Spleen (tissue), 11 donors: ENCODE results near the gene IL1RAPL1. TPM values are rescaled to one million over a fixed set of nuclear protein-coding genes. Genes with fewer than 3 reads are reported as not detected.

Experiments used
- DNase-seq: peaks from one replicate; pipeline ENCODE4 v3.0.0-alpha.2; 2020
- H3K27ac ChIP-seq, 8 donors: fragments of 200-600 bp; sonication (generic) in 7 of 8; 1 replicate in 4 of 8; 2 replicates in 4 of 8; pipeline versions ENCODE4 v1.5.0 to v1.8.0; 2016 to 2021; ENCODE audit warnings: inconsistent platforms in 4 of 8, mild to moderate bottlenecking in 4 of 8, moderate library complexity in 1 of 8
- H3K27me3 ChIP-seq, 7 donors: fragments of 200-600 bp; sonication (generic) in 6 of 7; replicated peaks in 1 of 7; 1 replicate in 4 of 7; 2 replicates in 3 of 7; pipeline versions ENCODE4 v1.5.0 to v1.8.0; 2016 to 2021; ENCODE audit warnings: inconsistent platforms in 3 of 7, mild to moderate bottlenecking in 1 of 7
- H3K36me3 ChIP-seq, 6 donors: fragments of 200-600 bp; sonication (generic) in 5 of 6; 1 replicate in 4 of 6; 2 replicates in 2 of 6; pipeline versions ENCODE4 v1.5.0 to v1.8.0; 2016 to 2021; ENCODE audit warnings: inconsistent platforms in 2 of 6
- H3K4me1 ChIP-seq, 6 donors: fragments of 200-600 bp; sonication (generic) in 5 of 6; 1 replicate in 3 of 6; 2 replicates in 3 of 6; pipeline versions ENCODE4 v1.5.0 to v1.8.0; 2016 to 2021; ENCODE audit warnings: inconsistent platforms in 3 of 6
- H3K4me3 ChIP-seq, 8 donors: fragments of 200-600 bp; sonication (generic) in 7 of 8; 1 replicate in 4 of 8; 2 replicates in 4 of 8; pipeline versions ENCODE4 v1.5.0 to v1.8.0; 2016 to 2021; ENCODE audit warnings: inconsistent platforms in 4 of 8, mild to moderate bottlenecking in 4 of 8, moderate library complexity in 2 of 8
- H3K9me3 ChIP-seq, 8 donors: fragments of 200-600 bp; sonication (generic) in 7 of 8; 1 replicate in 4 of 8; 2 replicates in 4 of 8; pipeline versions ENCODE4 v1.5.0 to v1.8.0; 2016 to 2021; ENCODE audit warnings: inconsistent platforms in 4 of 8
- CTCF ChIP-seq, 11 experiments: fragments of 200-600 bp in 7 of 11; fragments of 450-650 bp in 4 of 11; sonication (generic) in 4 of 11; IDR thresholded peaks in 8 of 11; conservative IDR thresholded peaks in 3 of 11; 1 replicate in 7 of 11; 2 replicates in 4 of 11; pipeline versions ENCODE4 v1.4.0 to v1.8.0; 2016 to 2021; ENCODE audit warnings: antibody characterized with exemption in 11 of 11, inconsistent platforms in 4 of 11, mild to moderate bottlenecking in 1 of 11
- POLR2A ChIP-seq, 3 donors: fragments of 450-650 bp; IDR thresholded peaks; one replicate each; pipeline ENCODE4 v1.5.1; 2017; ENCODE audit warnings: antibody characterized with exemption in 3 of 3, mild to moderate bottlenecking in 1 of 3
- POLR2AphosphoS5 ChIP-seq, 3 donors: sonication (generic); formaldehyde crosslinking; IDR thresholded peaks; one replicate each; pipeline ENCODE4 v1.5.1; 2017; ENCODE audit warnings: antibody characterized with exemption in 3 of 3
- WGBS, 5 donors: extraction: QIAGEN DNeasy Blood & Tissue Kit in 3 of 5; methylation state at CpG; one replicate each; pipeline versions ENCODE4 v1.1.5 to v1.1.7; 2013 to 2018; 5-methylcytosine and 5-hydroxymethylcytosine counted together
- intact Hi-C: fragments of 100-400 bp; cut with DNase I; formaldehyde crosslinking; loops from one replicate; pipeline ENCODE4 v1.15.0; 2023; ENCODE audit warnings: low total_unique reads
- polyA plus RNA-seq, 3 donors: library from polyadenylated mRNA; stranded (reverse); fragments of 200-250 nt; gene quantifications; one replicate each; pipeline ENCODE4 v1.2.1, GENCODE V29; 2013
- total RNA-seq, 7 donors: library from RNA; depleted of rRNA in 3 of 7; stranded (reverse); fragments of >200 nt in 3 of 7; fragmentation: NEBNext Ultra II Directional in 4 of 7; extraction: Animal tissue kit (Norgen Biotek cat#: 25700) in 4 of 7; gene quantifications; one replicate each; pipeline versions ENCODE4 v1.1.0 to v1.2.1, GENCODE V29; 2016 to 2021
- donor health status: healthy with polysubstance abuse.
- donor health status: DM: no; HTN: no; CAD: no; lungs with moderate emphysema.
- donor health status: DM: no; HTN: no; CAD: no.
- donor health status: Bipolar disorder and iron deficiency.
- donor health status: healthy.
- donor health status: DM: no; HTN: no; CAD: no.
- donor health status: DM: yes; HTN: yes; CAD: no.

IL1RAPL1 gene
- total and polyA plus RNA-seq, 10 donors: 0.03 to 0.19 TPM; not detected in 8

GRCh38 chrX:29407357-29407756 is 820.1 kb downstream of the IL1RAPL1 start:
- Histone ChIP-seq H3K27ac (no peak overlapping the region), H3K4me3 (no peak overlapping the region), H3K36me3 (no peaks in the 10 kb centered on the region), H3K27me3 (no peaks in the 10 kb centered on the region), H3K4me1 (no peaks in the 10 kb centered on the region), H3K9me3 (no peaks in the 10 kb centered on the region)
- intact Hi-C loops: no loop called here
- TF ChIP-seq POLR2AphosphoS5 (IDR thresholded peaks at IDR 0.05) (no peak), POLR2A (IDR thresholded peaks at IDR 0.05) (no peak), CTCF (IDR thresholded peaks at IDR 0.05 in 8 of 11, conservative IDR thresholded peaks at IDR 0.05 in 3 of 11) (no peak)
- WGBS, 5 donors: 76 to 96% (median 89%) methylated on average over 4 of the region's 4 CpGs
- DNase-seq: no peak

DNA sequence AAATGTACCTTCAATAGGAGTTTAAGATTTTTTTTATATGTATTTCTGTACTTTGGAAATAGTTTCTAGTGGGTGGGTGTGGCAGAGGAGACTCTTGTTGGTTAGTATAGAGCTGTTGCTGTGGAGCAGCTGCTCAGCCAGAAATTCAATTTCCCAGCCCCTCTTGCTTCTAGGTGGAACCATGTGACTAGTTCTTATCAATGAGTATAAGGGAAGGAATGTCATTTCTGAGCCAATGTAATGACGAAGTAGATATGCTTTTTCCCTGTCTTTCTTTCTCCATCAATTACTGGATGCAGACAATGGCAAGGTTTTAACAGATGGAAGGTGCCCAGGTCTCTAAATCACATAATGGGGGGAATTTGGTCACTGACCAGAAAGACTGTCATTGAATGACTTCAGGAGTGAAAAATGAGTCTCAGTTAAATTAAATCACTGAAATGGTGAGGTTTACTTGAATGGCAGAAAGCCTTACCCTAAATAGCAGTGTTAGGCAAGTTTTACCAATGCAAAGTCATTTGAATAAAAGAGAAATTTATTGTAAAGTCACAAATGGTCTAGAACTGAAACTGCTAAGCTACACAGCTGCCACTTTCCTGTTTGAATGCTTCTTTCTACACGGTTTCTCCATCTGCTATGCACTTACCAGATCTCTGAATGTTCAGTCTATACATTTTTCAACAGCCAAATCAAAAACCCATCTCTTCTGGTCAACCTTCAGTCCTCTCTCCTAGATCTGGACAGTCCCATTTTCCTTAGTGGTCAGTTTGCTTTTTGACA is 832.7 kb downstream of the IL1RAPL1 start:
- DNase-seq: no peak
- Histone ChIP-seq H3K36me3 (no peaks in the 10 kb centered on the region), H3K4me1 (no peaks in the 10 kb centered on the region), H3K9me3 (no peaks in the 10 kb centered on the region), H3K27me3 (no peaks in the 10 kb centered on the region), H3K4me3 (no peak overlapping the region), H3K27ac (no peak overlapping the region)
- TF ChIP-seq POLR2AphosphoS5 (IDR thresholded peaks at IDR 0.05) (no peak), POLR2A (IDR thresholded peaks at IDR 0.05) (no peak), CTCF (IDR thresholded peaks at IDR 0.05 in 8 of 11, conservative IDR thresholded peaks at IDR 0.05 in 3 of 11) (no peak)
- intact Hi-C loops: no loop called here
- WGBS, 5 donors: 28 to 64% (median 45%) methylated on average over 2 of the region's 2 CpGs

- Histone ChIP-seq H3K27me3 (no peaks in the 10 kb centered on the region), H3K4me3 (no peak overlapping the region), H3K27ac (no peak overlapping the region), H3K9me3 (peaks cover 0 to under 1% (median 0%) of the 10 kb centered on the region in 8 donors), H3K4me1 (no peaks in the 10 kb centered on the region), H3K36me3 (no peaks in the 10 kb centered on the region)
- DNase-seq: no peak
- WGBS, 5 donors: 66 to 90% (median 74%) methylated on average over 2 to 3 of the region's 3 CpGs
- TF ChIP-seq CTCF (IDR thresholded peaks at IDR 0.05 in 8 of 11, conservative IDR thresholded peaks at IDR 0.05 in 3 of 11) (no peak), POLR2A (IDR thresholded peaks at IDR 0.05) (no peak), POLR2AphosphoS5 (IDR thresholded peaks at IDR 0.05) (no peak)
- intact Hi-C loops: no loop called here
Observed at GRCh38 chrX:29422034-29422433, 834.8 kb downstream of the IL1RAPL1 start.

GRCh38 chrX:29431895-29432294 is 844.6 kb downstream of the IL1RAPL1 start:
- DNase-seq: no peak
- WGBS, 5 donors: 60 to 82% (median 66%) methylated on average over 2 of the region's 2 CpGs
- no peak for TF ChIP-seq POLR2A (IDR thresholded peaks at IDR 0.05)
- Histone ChIP-seq H3K4me3 (no peak overlapping the region), H3K36me3 (no peaks in the 10 kb centered on the region), H3K4me1 (no peaks in the 10 kb centered on the region), H3K27ac (no peak overlapping the region), H3K27me3 (no peaks in the 10 kb centered on the region), H3K9me3 (peaks cover 0 to 13% (median 0%) of the 10 kb centered on the region in 8 donors)
- intact Hi-C loops: no loop called here
